GM10266 (cell line): ENCODE results near the gene BCOR.

Experiments used
- DNase-seq: peaks from one replicate; pipeline ENCODE4 v3.0.0; 2012; ENCODE audit errors: extremely low spot score
- TF ChIP-seq, protein P1 (sequence below): IDR thresholded peaks from 2 replicates; pipeline ENCODE4 v1.5.1; 2012; ENCODE audit warnings: mild to moderate bottlenecking, low read depth; ENCODE audit not compliant: control insufficient read depth, insufficient read depth; ENCODE audit errors: missing control alignments

The BCOR gene

DNA sequence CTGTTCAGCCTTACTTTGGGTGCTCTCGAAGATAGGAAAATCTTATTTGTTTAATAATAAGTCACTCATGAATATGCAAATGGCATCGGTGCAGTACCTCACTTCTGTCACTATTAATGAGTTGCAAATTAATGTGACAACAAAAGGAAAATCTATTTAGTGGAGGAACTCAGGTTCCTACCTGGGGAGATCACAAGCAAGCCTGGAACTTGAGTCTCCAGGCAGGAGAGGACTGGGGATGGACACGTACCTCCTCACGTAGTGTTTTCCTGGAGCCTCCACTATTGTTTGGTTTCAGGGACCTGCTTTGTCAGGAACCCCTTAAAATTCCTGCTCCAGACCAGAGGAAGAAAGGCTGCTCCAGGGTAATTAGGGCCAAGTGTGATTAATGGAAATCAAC, 82.1 kb downstream of the BCOR start:
- no peak for DNase-seq
- TF ChIP-seq, protein P1, sequence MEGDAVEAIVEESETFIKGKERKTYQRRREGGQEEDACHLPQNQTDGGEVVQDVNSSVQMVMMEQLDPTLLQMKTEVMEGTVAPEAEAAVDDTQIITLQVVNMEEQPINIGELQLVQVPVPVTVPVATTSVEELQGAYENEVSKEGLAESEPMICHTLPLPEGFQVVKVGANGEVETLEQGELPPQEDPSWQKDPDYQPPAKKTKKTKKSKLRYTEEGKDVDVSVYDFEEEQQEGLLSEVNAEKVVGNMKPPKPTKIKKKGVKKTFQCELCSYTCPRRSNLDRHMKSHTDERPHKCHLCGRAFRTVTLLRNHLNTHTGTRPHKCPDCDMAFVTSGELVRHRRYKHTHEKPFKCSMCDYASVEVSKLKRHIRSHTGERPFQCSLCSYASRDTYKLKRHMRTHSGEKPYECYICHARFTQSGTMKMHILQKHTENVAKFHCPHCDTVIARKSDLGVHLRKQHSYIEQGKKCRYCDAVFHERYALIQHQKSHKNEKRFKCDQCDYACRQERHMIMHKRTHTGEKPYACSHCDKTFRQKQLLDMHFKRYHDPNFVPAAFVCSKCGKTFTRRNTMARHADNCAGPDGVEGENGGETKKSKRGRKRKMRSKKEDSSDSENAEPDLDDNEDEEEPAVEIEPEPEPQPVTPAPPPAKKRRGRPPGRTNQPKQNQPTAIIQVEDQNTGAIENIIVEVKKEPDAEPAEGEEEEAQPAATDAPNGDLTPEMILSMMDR: no peak

DNA sequence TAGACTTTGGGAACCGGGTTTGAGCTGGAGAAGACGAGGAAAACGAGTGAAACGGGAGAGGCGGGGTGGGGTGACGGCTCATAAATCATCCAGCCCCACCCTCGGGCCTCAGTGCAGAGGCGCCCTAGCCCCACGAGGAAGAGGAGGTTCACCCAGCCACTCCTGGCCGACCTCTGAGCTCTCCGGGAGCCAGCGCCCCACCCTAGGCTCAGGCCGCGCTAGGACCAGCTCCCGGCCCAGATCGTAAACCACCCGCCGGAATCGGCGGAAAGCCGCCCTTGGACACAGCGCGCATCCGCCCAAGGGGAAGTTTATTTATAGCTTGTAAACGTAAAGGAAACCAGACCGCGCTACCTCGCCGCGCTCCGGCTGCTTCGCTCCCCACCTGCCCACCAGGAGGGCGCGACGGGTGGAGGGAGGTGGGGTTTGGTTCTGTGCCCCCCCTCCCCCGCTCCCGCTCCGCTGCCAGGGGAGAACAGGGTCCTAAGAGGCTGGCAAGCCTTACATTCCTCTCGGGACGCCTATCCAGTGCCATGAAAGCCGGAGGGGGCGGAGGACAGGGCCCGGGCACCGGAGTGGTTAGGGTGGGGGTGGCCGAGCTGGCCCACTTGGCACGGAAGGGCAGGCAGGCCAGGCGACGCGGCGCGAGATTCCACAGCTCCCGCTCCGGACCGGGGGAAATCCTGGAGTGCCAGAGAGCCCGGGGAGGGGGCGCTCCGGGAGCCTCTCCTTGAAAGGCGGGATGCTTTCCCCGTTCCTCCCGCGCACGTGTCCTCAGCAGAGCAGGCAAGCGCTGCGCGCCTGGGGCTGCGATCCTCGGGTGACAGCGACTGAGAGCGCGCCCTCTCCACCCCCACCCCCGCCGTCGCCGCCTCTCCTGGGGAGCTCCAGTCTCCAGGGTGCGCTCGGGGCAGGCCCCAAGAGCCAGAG, 84.2 kb downstream of the BCOR start:
- TF ChIP-seq, protein P1: no peak
- DNase-seq: peak; percentile 38

DNA sequence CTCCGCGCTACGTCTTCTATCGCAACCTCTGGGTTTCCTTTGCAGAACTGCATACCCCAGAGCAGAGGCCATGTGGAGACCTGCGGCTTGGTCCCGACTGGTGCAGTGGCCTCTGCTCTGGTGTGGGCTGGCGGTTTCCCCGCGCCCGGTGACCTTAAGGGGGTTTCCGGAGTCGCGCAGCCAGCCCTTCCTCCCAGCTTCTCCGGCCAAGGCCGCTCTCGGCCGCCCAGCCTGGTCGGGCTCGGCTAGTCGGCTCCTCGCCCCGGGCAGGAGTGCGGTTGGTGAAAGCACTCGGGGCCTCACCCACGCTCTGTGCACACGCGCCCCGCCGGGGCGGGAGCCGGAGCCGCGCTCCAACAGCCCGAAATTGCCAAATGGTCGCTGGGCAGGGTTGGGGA, 84.9 kb downstream of the BCOR start:
- DNase-seq: peak; percentile 58

DNA sequence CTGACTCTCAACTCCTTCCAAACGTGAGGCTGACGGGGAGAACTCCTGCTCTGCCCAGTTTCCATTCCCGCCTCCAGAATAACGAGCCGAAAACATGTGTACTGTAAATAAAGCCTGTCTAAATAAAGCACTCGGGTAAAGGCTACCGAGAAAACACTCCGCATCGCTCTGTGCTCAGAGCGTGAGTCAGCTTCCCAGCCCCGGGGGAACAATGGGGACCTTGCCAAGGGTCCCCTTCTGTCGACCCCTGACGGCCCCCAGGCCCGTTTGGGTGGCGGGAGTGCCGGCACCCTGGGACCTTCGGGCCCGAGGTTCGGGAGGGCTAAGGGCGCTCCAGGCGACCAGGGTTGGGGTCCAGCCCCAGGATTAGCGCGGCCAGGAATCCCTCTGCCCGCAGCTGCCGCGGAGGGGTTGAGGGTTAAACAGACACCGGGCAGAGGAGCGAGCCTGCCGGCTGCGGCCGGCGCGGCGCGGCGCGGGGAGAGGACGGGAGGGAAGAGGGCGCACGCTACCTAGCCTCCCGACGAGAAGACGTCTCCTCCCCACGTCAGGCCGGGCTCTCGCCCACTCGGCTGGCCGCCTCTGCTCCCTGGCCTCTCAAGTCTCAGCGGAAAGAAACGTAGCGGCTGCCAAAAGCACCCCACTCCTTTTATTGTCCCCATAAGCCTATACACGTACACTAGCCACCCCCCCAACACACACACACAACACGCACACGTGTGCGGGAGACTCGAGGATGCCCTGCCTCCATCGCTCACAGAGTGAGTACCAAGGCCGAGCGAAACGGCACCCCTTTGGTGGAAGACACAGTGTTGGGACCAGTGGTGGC, 85.5 kb downstream of the BCOR start:
- TF ChIP-seq, protein P1: no peak
- DNase-seq: peak; percentile 42

More for the DNA sequence above, 84.9 kb downstream of the BCOR start:
- TF ChIP-seq, protein P1: no peak

DNA sequence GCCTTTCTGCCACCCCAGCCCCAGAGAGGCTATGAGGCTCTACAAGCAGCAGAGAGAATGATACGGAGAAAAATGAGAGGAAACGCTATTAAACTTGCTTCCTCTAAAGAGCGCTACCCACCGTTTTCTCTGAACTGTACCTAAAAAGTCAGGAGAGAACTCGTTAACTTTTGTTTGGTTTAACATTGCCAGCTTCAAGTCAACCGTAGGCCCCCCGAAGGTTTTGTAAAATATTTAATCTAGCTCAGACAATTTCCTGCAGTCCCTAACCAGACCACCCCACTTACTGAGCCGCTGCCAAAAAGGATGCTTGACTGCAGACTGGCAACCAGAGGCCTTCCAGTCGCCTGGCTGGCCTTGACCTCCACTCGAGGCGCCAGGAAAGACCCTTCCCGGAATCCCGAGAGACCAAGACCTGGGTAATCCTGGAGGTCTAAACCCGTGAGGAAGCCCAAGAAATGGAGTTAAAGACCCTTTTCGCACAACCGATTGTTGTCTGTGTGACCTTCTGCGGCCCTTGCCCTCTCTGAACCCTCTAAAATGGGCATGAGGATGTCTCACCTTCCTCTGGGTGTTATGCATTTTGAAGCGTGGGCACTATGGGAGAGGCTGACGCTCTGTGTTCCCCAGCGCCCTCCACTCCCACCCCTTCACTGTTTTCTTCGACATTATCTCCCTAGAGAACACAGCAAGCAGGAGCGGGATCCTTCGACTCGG, 86.3 kb downstream of the BCOR start:
- DNase-seq: no peak
- TF ChIP-seq, protein P1: no peak

DNA sequence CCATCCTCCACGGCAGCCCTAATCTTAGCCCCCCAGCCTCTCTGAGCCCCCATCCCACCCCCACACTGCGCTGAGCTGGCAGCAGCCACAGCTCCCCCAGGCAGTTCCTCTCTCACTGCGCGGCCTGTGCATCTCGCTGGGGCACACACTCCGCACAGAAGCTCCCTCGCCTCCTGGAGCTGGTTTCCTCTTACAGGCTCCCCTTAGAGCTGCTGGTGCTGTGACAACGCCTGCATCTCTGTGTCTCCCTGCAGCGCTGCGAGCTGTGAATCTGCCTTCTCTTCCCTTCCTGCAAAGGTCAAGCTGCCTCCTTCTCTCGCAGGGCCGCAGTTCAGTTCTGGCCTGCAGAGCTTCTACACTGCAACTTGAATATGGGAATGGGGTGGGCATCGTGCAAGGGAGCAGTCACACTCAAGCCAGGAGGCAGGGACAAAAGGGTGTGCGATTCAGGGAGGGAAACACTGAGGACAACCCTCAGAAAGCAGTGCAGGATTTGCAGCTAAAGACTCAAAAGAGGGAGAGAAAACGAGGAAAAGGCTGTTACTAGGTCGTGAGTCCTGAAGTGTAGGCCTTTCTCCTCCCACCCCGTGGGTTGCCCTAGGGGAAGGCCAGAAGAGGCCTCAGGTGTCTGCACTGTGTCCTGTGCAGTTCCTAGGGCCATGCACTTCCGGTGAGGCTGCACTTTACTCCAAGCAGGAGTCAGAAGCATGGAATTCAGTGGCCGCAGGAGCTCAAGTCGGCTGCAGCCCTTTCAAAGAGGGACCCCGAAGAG, 87.0 kb downstream of the BCOR start:
- TF ChIP-seq, protein P1: no peak
- no peak for DNase-seq
